HepG2 (cell line): ENCODE results near the gene CDHR4. TPM values are rescaled to one million over a fixed set of nuclear protein-coding genes. Genes with fewer than 3 reads are reported as not detected.

ENCODE experiments used
- BRD4 ChIP-seq: sonication (generic); formaldehyde crosslinking; IDR thresholded peaks from 2 replicates; pipeline ENCODE4 v1.4.0; 2020; ENCODE audit warnings: missing genetic modification reagents
- DMAP1 ChIP-seq: IDR thresholded peaks from 2 replicates; pipeline ENCODE4 v1.6.1; 2016
- EP300 ChIP-seq, 3 experiments: sonication (generic) in 1 of 3; formaldehyde crosslinking in 1 of 3; IDR thresholded peaks; 2 replicates each; pipeline versions ENCODE4 v1.5.1 to v1.6.1; 2011 to 2020; ENCODE audit warnings: low read depth in 2 of 3, low read length in 2 of 3, borderline replicate concordance in 1 of 3, improper control_type of control experiment in 1 of 3, mild to moderate bottlenecking in 1 of 3, missing genetic modification reagents in 1 of 3, moderate library complexity in 1 of 3
- NFIC ChIP-seq: IDR thresholded peaks from 2 replicates; pipeline ENCODE4 v1.6.1; 2012; ENCODE audit warnings: mild to moderate bottlenecking, low read length, inconsistent platforms
- NFKBIZ ChIP-seq: IDR thresholded peaks from 2 replicates; pipeline ENCODE4 v1.6.1; 2018; ENCODE audit warnings: missing genetic modification reagents, missing compliant biosample characterization
- PHF20 ChIP-seq: sonication (generic); formaldehyde crosslinking; IDR thresholded peaks from 2 replicates; pipeline ENCODE4 v1.5.0; 2020; ENCODE audit warnings: mild to moderate bottlenecking, missing genetic modification reagents
- RBFOX2 ChIP-seq: fragments of 200-400 bp; formaldehyde crosslinking; IDR thresholded peaks from 2 replicates; pipeline ENCODE4 v1.6.1; 2017; ENCODE audit warnings: low read depth, mild to moderate bottlenecking, low read length
- RBM22 ChIP-seq: fragments of 200-400 bp; formaldehyde crosslinking; optimal IDR thresholded peaks from 2 replicates; pipeline ENCODE3; 2017; ENCODE audit warnings: mild to moderate bottlenecking, low read length, moderate library complexity
- SP4 ChIP-seq: sonication (generic); formaldehyde crosslinking; IDR thresholded peaks from 2 replicates; pipeline ENCODE4 v1.8.1; 2023; ENCODE audit warnings: mild to moderate bottlenecking, missing genetic modification reagents
- SPEN ChIP-seq: sonication (generic); formaldehyde crosslinking; IDR thresholded peaks from 2 replicates; pipeline ENCODE4 v1.5.1; 2020; ENCODE audit warnings: low read depth, mild to moderate bottlenecking, missing genetic modification reagents
- ZKSCAN8 ChIP-seq: IDR thresholded peaks from 2 replicates; pipeline ENCODE4 v1.6.1; 2016; ENCODE audit warnings: borderline replicate concordance, missing genetic modification reagents, missing compliant biosample characterization
- ZMYM3 ChIP-seq: sonication (generic); formaldehyde crosslinking; IDR thresholded peaks from 2 replicates; pipeline ENCODE4 v1.5.1; 2020; ENCODE audit warnings: mild to moderate bottlenecking, missing genetic modification reagents
- ZNF263 ChIP-seq: sonication (generic); formaldehyde crosslinking; IDR thresholded peaks from 2 replicates; pipeline ENCODE4 v1.4.0; 2020; ENCODE audit warnings: missing genetic modification reagents
- ZNF501 ChIP-seq: sonication (generic); formaldehyde crosslinking; IDR thresholded peaks from 2 replicates; pipeline ENCODE4 v1.5.1; 2020; ENCODE audit warnings: mild to moderate bottlenecking, moderate library complexity, missing genetic modification reagents
- ZNF546 ChIP-seq: sonication (generic); formaldehyde crosslinking; conservative IDR thresholded peaks from 2 replicates; pipeline ENCODE4 v1.8.1; 2023; ENCODE audit warnings: mild to moderate bottlenecking, missing genetic modification reagents
- polyA plus RNA-seq, 8 experiments: library from polyadenylated mRNA; depleted of rRNA in 3 of 8; stranded (reverse) in 7 of 8; unstranded in 1 of 8; fragments of >200 nt; fragmentation: Illumina TruSeq in 4 of 8; extraction: Trizol in 4 of 8; gene quantifications; 2 replicates each; pipeline versions ENCODE4 v1.2.1 to v1.2.3, GENCODE V29; 2011 to 2016; ENCODE audit warnings: low read depth in 4 of 8, missing spikeins in 1 of 8, mixed read lengths in 1 of 8; ENCODE audit not compliant: insufficient read depth in 1 of 8
- total RNA-seq, 5 experiments: library from RNA; depleted of rRNA; stranded (reverse); fragments of >200 nt; fragmentation: Illumina TruSeq; extraction: Trizol; gene quantifications; 2 replicates each; pipeline ENCODE4 v1.2.3, GENCODE V29; 2016; ENCODE audit warnings: low read depth in 1 of 5
- TF ChIP-seq, protein P1 (sequence below): sonication (generic); formaldehyde crosslinking; IDR thresholded peaks from 2 replicates; pipeline ENCODE4 v1.5.0; 2020; ENCODE audit warnings: mild to moderate bottlenecking, missing genetic modification reagents
- TF ChIP-seq, protein P2 (sequence below): sonication (generic); formaldehyde crosslinking; IDR thresholded peaks from 2 replicates; pipeline ENCODE4 v1.8.1; 2022; ENCODE audit warnings: low read depth, mild to moderate bottlenecking, missing genetic modification reagents
- TF ChIP-seq, protein P3 (sequence below): sonication (generic); formaldehyde crosslinking; IDR thresholded peaks from 2 replicates; pipeline ENCODE4 v1.4.0; 2020; ENCODE audit warnings: missing genetic modification reagents
- TF ChIP-seq, protein P4 (sequence below): sonication (generic); formaldehyde crosslinking; IDR thresholded peaks from 2 replicates; pipeline ENCODE4; 2020; ENCODE audit warnings: missing genetic modification reagents, mild to moderate bottlenecking, borderline replicate concordance

Gene CDHR4
- total and polyA plus RNA-seq, 2 of the 13 experiments (the other 11 are each of a cell fraction or from before 2014, with no cell fraction given) = 0.21 TPM; not detected in 1

DNA sequence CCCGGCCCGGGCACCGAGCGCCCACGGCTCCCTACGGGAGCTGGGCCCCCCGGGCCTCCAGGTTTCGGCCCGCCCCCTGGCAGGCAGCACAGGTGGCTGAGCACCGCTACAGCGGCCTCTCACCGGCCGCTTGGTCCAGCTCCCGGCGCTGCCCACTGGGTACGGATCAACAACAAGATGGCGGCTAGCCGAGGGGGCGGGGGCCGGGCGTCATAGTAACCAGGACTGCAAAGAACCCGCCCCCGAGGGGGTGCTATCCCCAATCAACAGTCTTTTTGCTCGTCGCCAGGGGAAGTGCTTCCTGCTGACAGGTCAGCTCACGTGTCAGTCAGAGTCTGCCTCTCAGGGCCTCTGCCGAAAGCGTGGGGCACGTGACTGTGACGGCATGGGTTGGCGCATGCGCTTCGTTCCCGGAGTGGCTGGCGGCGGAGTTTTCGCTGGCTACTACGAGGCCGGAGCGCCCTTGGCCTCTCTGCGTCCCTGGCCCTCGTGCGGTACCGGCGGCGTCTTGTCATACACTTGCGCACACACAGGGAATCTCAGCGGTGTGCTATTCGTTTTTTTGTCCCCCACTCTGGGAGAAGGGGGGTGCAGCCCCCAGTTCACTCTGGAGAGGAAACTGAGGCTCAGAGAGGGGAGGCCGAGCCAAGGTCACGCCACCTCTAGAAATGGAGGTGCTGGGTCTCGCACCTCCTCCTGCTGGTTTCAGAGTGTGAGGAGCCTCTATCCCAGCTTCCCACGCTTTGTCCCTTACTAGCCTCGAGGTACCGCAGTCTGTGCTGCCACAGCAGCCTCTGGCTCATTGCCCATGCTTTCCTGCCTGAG lies 13.1 kb downstream of the CDHR4 start, which contains the start of gene IP6K1 (continued):
- TF ChIP-seq ZKSCAN8 (CRISPR knock-in tag) (no peak), DMAP1 (CRISPR knock-in tag) (peak; percentile 61), NFKBIZ (CRISPR knock-in tag) (peak; percentile 70), BRD4 (CRISPR knock-in tag) (peak; percentile 51; the same call in 1 of the 2 replicates), RBM22 (peak; percentile 26), ZMYM3 (CRISPR knock-in tag) (peak; percentile 85), ZNF501 (CRISPR knock-in tag) (peak; percentile 42), EP300 (IDR thresholded peaks at IDR 0.05; ENCODE audit: low read depth in 2 of 2, low read length in 2 of 2) (0 out of 4 replicates have a peak, but pooled peaks of 1 of the 2 experiments have one; percentile 36), EP300 (CRISPR knock-in tag; IDR thresholded peaks at IDR 0.05; ENCODE audit: borderline replicate concordance) (no peak), ZNF263 (no peak; the same call in 1 of the 2 replicates), RBFOX2 (peak; percentile 88), PHF20 (CRISPR knock-in tag) (peak; percentile 77), ZNF546 (CRISPR knock-in tag) (no peak), NFIC (no peak), SP4 (0 out of 2 replicates have a peak, but pooled peaks have one; percentile 49), SPEN (CRISPR knock-in tag) (peak; percentile 67)
- TF ChIP-seq, protein P1, sequence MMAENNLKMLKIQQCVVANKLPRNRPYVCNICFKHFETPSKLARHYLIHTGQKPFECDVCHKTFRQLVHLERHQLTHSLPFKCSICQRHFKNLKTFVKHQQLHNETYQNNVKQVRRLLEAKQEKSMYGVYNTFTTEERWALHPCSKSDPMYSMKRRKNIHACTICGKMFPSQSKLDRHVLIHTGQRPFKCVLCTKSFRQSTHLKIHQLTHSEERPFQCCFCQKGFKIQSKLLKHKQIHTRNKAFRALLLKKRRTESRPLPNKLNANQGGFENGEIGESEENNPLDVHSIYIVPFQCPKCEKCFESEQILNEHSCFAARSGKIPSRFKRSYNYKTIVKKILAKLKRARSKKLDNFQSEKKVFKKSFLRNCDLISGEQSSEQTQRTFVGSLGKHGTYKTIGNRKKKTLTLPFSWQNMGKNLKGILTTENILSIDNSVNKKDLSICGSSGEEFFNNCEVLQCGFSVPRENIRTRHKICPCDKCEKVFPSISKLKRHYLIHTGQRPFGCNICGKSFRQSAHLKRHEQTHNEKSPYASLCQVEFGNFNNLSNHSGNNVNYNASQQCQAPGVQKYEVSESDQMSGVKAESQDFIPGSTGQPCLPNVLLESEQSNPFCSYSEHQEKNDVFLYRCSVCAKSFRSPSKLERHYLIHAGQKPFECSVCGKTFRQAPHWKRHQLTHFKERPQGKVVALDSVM (CRISPR knock-in tag) = peak; percentile 74
- TF ChIP-seq, protein P2, sequence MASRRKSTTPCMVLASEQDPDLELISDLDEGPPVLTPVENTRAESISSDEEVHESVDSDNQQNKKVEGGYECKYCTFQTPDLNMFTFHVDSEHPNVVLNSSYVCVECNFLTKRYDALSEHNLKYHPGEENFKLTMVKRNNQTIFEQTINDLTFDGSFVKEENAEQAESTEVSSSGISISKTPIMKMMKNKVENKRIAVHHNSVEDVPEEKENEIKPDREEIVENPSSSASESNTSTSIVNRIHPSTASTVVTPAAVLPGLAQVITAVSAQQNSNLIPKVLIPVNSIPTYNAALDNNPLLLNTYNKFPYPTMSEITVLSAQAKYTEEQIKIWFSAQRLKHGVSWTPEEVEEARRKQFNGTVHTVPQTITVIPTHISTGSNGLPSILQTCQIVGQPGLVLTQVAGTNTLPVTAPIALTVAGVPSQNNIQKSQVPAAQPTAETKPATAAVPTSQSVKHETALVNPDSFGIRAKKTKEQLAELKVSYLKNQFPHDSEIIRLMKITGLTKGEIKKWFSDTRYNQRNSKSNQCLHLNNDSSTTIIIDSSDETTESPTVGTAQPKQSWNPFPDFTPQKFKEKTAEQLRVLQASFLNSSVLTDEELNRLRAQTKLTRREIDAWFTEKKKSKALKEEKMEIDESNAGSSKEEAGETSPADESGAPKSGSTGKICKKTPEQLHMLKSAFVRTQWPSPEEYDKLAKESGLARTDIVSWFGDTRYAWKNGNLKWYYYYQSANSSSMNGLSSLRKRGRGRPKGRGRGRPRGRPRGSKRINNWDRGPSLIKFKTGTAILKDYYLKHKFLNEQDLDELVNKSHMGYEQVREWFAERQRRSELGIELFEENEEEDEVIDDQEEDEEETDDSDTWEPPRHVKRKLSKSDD (CRISPR knock-in tag) = peak; percentile 90
- TF ChIP-seq, protein P3, sequence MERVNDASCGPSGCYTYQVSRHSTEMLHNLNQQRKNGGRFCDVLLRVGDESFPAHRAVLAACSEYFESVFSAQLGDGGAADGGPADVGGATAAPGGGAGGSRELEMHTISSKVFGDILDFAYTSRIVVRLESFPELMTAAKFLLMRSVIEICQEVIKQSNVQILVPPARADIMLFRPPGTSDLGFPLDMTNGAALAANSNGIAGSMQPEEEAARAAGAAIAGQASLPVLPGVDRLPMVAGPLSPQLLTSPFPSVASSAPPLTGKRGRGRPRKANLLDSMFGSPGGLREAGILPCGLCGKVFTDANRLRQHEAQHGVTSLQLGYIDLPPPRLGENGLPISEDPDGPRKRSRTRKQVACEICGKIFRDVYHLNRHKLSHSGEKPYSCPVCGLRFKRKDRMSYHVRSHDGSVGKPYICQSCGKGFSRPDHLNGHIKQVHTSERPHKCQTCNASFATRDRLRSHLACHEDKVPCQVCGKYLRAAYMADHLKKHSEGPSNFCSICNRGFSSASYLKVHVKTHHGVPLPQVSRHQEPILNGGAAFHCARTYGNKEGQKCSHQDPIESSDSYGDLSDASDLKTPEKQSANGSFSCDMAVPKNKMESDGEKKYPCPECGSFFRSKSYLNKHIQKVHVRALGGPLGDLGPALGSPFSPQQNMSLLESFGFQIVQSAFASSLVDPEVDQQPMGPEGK = peak; percentile 23; the same call in 1 of the 2 replicates
- TF ChIP-seq, protein P4, sequence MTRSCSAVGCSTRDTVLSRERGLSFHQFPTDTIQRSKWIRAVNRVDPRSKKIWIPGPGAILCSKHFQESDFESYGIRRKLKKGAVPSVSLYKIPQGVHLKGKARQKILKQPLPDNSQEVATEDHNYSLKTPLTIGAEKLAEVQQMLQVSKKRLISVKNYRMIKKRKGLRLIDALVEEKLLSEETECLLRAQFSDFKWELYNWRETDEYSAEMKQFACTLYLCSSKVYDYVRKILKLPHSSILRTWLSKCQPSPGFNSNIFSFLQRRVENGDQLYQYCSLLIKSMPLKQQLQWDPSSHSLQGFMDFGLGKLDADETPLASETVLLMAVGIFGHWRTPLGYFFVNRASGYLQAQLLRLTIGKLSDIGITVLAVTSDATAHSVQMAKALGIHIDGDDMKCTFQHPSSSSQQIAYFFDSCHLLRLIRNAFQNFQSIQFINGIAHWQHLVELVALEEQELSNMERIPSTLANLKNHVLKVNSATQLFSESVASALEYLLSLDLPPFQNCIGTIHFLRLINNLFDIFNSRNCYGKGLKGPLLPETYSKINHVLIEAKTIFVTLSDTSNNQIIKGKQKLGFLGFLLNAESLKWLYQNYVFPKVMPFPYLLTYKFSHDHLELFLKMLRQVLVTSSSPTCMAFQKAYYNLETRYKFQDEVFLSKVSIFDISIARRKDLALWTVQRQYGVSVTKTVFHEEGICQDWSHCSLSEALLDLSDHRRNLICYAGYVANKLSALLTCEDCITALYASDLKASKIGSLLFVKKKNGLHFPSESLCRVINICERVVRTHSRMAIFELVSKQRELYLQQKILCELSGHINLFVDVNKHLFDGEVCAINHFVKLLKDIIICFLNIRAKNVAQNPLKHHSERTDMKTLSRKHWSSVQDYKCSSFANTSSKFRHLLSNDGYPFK (CRISPR knock-in tag) = peak; percentile 49; the same call in 1 of the 2 replicates
